HG02678 (cell line): ENCODE data around the gene QPCTL.
"Not testable (repeated sequence)": the region's sequence is repeated elsewhere in the genome, so short reads cannot be mapped to it uniquely, and the experiment has no call there.

Experiments
- ATAC-seq: cut with Tn5 transposase; IDR thresholded peaks from one replicate; pipeline ENCODE4 v1.9.1; 2021; ENCODE audit warnings: mild to moderate bottlenecking, moderate library complexity; ENCODE audit not compliant: unreplicated experiment

QPCTL gene

DNA sequence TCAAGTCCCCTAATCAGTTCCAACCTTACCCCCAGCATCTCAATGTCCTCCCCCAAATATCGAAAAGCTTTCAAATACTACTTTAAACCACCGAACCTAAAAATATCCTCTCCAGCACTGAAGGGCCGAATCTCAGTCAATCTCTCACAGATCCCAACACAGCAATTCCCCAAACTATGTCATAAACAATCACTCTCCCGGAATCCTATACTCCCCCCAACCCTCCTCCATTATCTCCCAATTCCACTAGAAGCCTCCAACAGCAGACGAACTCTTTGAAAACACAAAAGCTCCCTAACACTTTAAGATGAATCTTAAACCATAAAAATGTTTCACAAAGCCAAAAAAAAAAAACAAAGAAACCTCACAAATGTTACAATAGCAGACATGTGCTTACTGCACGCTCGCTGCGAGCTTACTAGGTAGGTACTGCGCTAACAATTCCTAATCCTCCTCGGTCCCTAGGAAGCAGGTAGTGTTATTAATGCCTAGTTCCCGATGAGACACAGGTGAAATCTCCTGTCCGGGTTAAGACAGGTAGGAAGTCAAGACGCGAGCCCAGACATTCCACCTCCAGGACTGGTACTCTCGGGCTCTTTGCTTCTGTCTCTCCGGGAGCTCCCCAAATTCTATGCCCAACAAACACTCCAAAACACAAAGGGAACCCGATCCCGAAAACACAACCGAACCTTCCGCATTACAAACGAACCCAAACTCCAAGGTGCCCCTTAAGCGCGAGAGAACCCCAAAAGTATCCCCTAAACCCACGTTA, 24.1 kb downstream of the QPCTL start:
- no peak for ATAC-seq

DNA sequence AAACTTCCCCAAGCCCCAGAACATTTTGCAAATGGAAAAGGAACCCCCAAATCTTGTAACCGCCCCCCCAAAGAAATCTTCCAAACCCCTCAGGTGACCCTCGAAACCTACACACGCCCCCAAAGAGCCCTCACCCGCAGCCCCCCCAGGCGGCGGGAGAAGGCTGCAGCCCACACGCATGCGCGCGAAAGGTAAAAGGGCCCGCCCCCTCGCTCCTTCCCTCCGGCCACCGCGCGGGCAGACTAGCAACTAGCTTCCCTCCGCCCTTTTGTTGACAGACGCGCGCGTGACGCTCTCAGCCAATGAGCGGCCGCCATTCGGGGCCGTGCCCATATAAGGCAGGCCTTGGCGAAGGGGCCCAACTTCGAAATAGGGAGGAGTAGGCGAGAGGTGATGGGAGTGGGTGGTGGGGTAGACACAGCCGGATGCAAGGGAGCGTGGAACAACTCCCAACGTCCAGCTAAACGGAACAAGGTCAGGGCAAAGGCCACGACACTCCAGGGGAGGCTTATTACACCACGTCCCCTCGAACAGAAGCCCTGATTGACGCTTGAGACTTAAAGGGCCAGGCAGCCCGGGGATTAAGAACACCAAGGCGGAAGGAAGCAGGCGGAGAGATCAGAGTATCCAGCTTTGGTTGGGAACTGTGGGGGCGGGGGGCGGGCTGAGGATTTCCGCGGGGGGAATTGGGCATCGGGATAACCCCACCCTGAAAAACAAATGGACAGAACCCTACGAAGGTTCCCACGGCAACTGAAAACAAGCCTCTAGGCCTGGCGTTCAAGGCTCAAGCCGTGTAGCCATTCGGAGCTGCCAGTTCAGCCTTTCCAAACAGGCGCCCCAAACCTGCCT, 24.9 kb downstream of the QPCTL start:
- ATAC-seq = peak; percentile 93

DNA sequence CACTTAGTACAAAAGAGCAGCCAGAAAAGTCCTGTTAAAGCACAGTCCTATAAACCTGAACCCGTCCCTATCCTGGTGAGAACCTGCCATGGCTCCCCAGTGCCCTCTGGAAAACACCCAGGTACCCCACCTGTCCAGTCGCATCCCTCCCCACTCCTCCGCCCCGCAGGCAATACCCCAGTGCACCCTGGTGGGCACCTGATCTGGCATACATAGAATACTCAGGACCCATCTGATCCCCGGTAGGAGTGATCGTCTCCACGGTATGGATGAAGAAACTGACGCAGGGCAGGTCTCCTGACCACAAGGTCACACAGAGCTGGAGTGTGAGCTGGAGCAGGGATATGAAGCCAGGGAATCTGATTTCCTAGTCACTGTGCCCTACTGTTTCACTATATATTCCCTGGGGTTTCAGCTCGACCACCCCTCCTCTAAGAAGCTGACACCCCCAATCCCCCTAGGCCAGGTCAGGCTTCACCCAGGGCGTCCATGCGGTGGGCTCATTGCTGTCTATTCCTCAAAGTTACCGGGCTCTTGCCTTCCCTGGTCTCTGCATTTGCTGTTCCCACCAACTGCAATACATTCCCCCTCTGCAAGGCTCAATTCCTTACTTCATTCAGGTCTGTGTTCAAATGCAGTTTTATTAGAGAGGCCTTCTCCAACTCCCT, 25.7 kb downstream of the QPCTL start:
- ATAC-seq = no peak

DNA sequence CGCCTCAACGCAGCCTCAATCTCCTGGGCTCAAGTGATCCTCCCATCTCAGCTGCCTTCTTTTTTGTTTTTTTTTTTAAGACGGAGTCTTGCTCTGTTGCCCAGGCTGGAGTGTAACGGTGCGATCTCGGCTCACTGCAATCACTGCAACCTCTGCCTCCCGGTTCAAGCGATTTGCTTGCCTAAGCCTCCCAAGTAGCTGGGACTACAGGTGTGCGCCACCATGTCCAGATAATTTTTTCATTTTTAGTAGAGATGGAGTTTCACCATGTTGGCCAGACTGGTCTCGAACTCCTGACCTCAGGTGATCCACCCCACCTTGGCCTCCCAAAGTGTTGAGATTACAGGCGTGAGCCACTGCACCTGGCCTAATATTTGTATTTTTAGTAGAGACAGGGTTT, 27.6 kb downstream of the QPCTL start:
- not testable (repeated sequence) for ATAC-seq

DNA sequence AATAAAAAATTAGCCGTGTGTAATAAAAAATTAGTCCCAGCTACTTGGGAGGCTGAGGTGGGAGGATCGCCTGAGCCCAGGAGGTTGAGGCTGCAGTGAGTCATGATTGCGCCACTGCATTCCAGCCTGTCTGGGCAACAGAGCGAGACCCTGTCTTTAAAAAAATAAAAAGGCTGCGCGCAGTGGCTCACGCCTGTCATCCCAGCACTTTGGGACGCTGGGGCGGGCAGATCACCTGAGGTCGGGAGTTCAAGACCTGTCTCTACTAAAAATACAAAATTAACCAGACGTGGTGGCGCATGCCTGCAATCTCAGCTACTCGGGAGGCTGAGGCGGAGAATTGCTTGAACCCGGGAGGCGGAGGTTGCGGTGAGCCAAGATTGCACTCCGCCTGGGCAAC, 36.2 kb downstream of the QPCTL start:
- not testable (repeated sequence) for ATAC-seq

DNA sequence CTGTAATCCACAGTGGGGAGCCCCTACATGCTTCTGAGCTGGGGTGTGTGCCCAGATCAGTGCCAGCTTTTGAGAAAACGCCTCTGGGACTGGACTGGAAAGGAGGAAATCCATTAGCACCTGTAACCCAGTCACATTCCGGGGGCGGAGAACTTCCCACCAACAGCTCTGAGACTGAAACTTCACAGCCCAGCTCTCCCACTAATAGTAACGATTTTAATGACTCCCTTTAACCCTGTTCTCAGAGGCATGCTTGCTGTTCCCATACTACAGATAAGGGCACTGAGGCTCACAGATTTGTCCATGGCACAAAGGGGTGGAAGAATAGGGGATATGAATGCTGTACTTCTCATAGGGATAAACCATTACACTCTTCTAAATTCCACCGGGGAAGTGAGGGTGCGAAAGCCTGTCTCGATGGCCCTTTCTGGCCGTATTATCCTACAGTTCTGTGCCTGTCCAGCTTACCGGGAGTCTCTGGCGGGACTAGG, 37.4 kb downstream of the QPCTL start:
- no peak for ATAC-seq

DNA sequence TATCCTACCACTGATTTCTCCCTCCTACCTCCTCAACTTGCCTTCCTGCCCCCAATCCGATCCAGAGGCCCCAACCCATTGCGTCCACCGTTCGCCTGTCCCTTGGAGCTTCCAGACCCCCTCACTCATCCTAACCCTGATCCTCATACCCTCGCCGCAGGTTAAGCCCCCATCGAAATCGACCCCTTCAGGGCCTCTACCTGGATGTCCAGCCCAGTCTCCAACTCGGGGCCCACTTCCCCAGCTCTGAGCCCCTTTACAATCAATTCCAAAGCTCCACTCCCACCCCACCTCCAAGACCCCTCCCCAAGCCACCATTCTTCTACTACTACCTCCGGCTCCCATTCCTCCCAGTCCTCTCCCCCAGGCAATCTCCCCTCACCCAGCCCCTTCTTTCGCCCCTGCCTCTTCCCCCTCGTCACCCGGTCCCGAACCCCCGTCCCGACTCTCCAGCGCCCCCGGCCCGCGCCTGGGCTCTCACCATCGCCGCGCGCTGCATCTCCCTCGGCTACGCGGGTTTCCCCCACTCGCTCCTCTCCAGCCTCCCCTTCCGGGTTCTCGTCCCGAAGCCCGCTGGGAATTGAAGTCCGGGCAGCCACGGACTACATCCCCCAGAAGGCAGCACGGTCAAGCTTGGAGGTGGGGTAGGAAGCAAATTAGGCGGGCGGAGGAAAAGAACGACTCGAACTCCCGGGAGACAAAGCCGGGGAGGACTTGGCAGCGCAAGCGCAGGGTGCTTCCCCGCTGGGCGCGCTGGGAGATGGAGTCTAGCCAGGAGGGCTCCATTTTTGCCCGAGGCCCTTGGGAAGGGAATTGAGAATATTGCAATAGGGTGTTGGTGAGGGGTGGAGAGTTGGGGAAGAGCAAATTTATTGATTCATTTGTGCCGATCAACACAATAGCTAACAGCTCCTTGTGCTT, 38.2 kb downstream of the QPCTL start, which contains the start of gene FBXO46:
Gene FBXO46 (minus strand): TSS at position 529 of the 921 bp plus-strand sequence. CDS start 17,401 bp downstream, outside the sequence.
- peak; percentile 91 for ATAC-seq

DNA sequence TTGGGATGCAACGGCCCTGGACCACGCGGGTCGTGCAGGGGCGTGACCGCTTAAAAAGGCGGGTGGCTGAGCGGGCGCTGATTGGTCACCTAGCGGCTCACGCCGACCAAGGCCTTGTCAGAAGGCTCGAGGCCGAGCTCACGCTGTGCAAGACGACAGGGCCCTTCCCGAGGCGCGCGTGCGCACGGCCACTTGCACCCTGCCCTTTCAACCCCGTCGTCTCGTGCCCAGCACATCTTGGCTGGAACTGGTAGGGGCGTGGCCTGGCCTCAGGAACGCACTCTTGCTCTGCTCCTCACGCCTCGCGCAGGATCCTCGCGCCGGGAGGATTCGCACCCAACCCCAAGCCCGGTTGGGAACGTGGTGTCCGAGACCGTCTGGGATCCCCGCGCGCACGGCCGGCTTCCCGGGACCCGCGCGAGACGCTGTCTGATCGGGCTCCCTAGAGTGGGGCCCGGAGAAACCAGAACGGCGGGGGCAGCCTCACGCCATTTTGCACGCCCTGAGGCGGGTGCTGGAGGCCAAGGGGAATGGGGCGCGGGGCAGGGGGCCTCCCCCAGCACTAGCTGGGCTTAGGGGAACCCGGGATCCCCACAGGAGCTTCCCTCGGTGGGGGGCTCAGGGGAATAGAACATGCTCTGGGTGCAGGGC, 40.8 kb downstream of the QPCTL start, which contains the start of gene MEIOSIN:
Gene MEIOSIN (plus strand): TSS at position 280 of the 651 bp plus-strand sequence. CDS start 1,938 bp downstream, outside the sequence.
- no peak for ATAC-seq

DNA sequence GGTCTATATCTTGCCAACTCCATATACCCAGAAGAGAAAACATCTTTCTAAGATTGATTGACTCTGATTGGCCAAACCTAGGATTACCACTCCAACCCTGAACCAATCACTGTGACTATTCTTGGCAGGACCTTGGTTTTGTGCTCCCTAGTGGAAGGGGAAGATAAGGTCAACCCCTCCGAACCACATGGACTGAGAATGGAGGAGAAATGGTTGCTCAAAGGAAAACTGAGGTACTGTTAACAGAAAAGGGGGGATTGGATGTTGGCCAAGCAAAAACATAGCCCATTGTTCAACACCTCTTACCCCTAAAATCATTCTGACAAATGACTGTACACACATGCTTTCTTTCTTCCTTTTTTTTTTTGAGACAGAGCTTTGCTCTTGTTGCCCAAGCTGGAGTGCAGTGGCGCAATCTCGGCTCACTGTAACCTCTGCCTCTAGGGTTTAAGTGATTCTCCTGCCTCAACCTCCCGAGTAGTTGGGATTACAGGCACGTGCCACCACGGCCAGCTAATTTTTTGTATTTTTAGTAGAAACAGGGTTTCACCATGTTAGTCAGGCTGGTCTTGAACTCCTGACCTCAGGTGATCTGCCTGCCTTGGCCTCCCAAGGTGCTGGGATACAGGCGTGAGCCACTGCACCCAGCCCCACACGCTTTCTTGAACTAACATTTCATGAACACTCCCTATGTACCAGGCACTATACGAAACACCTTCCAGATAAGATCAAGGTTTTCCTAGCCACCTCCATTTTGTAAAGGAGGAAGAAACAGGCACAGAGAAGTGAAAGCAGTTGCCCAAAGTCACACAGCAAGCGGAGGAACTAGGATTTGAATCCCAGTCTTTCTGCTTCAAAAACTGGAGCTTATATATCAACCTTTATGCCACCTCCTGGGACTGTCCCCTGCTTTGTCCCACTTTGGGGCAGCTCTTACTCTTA, 47.3 kb downstream of the QPCTL start:
- ATAC-seq = no peak

DNA sequence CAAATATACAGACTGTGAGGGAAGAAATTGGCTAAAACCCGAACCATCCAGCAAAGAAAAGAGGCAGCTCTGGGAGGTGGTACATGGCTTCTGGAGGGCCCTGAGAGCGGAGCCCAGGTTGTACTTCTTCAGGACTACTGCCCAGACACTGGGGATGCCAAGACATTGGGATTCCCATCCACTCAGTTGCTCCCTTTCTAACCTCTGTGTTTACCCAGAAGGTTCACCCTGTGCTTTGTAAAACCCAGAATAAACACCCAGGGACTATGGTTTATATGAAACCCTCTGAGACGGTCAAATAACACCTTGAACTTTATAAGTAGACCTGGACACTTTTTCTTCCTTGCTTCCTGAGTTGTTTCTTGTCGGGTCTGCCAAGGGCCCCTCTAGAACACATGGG, 50.5 kb downstream of the QPCTL start:
- ATAC-seq = no peak

DNA sequence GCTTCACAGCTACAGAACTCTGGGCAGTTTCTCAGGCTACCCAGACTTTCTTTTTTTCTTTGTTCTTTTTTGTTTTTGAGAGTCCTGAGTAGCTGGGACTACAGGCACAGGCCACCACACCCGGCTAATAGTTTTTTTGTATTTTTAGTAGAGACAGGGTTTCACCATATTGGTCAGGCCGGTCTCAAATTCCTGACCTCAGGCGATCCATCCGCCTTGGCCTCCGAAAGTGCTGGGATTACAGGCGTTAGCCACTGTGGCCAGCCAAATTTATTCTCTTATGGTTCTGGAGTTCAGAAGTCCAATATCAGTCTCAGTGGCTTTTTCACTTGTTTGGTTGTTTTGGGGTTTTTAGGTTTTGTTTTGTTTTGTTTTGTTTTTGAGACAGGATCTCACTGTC, 53.1 kb downstream of the QPCTL start:
- no peak for ATAC-seq

DNA sequence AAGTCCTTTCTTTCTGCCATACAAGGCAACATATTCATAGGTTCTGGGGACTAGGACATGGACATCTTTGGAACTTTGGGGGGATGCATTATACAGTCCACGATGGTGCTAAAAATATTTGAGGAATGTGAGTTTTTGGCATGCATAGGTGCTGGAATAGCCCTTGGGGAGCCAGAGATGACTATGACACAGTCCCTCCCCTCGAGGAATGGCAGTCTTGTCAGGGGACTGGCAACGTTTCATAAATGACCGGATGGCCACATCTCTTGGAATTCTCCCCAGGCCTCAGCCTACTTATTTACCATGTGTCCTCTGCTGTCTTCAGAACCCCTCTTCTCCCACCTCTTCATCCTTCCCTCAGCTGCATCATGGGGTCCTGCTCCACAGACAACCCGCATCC, 54.4 kb downstream of the QPCTL start:
- ATAC-seq = no peak

DNA sequence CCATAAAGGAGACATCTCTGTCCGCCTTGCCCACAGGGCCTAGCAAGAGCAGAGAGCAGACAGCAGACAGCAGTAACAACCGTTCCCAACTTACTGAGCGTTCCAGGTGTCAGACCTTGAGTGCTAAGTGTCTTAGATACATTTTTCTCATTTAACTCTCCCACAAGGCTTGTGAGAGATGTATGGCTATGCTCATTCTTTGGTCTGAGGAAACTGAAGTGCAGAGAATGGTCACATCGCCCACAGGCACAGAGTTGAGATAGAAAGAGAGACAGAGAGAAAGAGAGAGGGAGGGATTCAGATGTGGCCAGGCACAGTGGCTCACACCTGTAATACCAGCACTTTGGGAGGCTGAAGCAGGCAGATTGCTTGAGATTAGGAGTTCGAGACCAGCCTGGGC, 55.0 kb downstream of the QPCTL start:
- ATAC-seq = no peak

DNA sequence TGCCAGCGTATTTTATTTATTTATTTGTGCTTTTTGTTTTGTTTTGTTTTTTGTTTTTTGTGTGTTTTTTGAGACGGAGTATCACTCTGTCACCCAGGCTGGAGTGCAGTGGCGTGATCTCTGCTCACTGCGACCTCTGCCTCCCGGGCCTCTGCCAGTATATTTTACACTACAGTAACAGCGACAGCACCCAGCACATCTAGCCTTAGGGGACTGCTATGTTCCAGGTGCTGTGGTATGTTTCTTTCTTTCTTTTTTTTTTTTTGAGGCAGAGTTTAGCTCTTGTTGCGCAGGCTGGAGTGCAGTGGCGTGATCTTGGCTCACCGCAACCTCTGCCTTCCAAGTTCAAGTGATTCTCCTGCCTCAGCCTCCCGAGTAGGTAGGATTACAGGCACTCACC, 59.0 kb downstream of the QPCTL start:
- not testable (repeated sequence) for ATAC-seq

DNA sequence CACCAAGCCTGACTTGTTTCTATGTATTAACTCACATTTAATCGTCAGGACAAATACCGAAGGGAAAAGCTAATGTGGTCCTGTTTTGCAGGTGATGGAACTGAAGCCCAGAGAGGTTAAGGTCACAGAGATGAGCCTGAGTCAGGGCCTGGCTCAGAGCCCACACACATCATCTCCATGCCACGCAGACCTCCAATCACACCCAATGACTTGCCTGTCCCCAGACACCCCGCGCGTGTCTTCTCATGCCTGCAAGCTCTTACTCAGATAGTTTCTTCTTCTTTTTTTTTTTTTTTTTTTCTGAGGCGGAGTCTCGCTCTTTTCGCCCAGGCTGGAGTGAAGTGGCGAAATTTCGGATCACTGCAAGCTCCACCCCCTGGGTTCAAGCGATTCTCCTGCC, 60.2 kb downstream of the QPCTL start:
- ATAC-seq = no peak

DNA sequence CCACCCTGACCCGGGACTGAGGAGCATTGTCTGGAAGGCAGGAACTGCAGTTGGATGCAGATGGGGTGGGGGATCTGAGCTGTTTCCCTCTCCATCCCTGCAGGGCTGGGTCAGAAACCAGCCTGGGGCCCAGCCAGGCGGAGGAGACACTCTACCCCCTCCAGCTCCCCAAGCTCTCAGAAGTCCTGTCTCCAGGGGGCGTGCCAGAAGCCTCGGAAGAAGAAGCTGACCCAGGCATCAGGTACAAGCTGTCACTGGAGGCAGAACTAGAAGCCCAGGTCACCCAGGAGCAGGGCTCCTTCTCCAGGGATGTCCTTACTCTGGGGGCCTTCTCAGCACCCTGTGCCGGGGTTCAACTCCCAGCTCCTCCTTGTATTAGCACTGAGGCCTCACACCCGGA, 61.1 kb downstream of the QPCTL start:
- ATAC-seq = no peak
